Activated CD8-positive, alpha-beta memory T cell treated with anti-CD3 and anti-CD28 coated beads, Interleukin-2, amount 10 ng/mL, durations not matched to agents 7 days and 5 days (primary cell): ENCODE measurements around the gene DNAH17. TPM values are rescaled to one million over a fixed set of nuclear protein-coding genes. Genes with fewer than 3 reads are reported as not detected.

Experiments
- ATAC-seq: fragments of 150-1000 bp; cut with Tn5 transposase; one replicate; pipeline ENCODE4 v1.10.0; 2021; ENCODE audit warnings: moderate library complexity
- CTCF ChIA-PET: fragments of 350-600 bp; sonication (Branson Sonifier 250); formaldehyde crosslinking; loops from one replicate; lab custom pipeline; 2021; ENCODE audit warnings: antibody characterized with exemption; lab: Charles Lee
- DNase-seq: peaks from one replicate; pipeline ENCODE4 v3.0.0-alpha.2; 2020
- H3K27ac Mint-ChIP-seq: one replicate; pipeline ENCODE4 v1.8.0; 2021; ENCODE audit warnings: mild to moderate bottlenecking, mixed read lengths
- H3K27me3 Mint-ChIP-seq: one replicate; pipeline ENCODE4 v1.8.0; 2021; ENCODE audit warnings: mixed read lengths
- H3K36me3 Mint-ChIP-seq: one replicate; pipeline ENCODE4 v1.8.0; 2021; ENCODE audit warnings: mild to moderate bottlenecking, mixed read lengths
- H3K4me1 Mint-ChIP-seq: one replicate; pipeline ENCODE4 v1.8.0; 2021; ENCODE audit warnings: mixed read lengths
- H3K4me3 Mint-ChIP-seq: one replicate; pipeline ENCODE4 v1.8.0; 2021; ENCODE audit warnings: mild to moderate bottlenecking, moderate library complexity, mixed read lengths
- H3K9me3 Mint-ChIP-seq: one replicate; pipeline ENCODE4 v1.8.0; 2022; ENCODE audit warnings: low read depth, mixed read lengths
- total RNA-seq, 2 experiments: library from RNA; stranded (reverse); gene quantifications; one replicate each; pipeline ENCODE4 v1.2.3, GENCODE V29; 2021

Gene DNAH17
- total RNA-seq, 2 experiments from 2014 or later, result 0.26 TPM; not detected in 1

- Mint-ChIP-seq H3K9me3 (no peaks in the 10 kb centered on the region), H3K27ac (no peak overlapping the region), H3K4me3 (no peak overlapping the region), H3K4me1 (no peaks in the 10 kb centered on the region), H3K36me3 (no peaks in the 10 kb centered on the region), H3K27me3 (peaks cover 11% of the 10 kb centered on the region)
- DNase-seq, result no peak
- CTCF ChIA-PET, result no interaction called here
- ATAC-seq, result no peak
These were observed 1.3 kb downstream of the DNAH17 start for GRCh38 chr17:78575899-78576298.

- ATAC-seq (no peak), DNase-seq (no peak)
- H3K36me3 Mint-ChIP-seq, result no peaks in the 10 kb centered on the region
- H3K4me1 Mint-ChIP-seq, result no peaks in the 10 kb centered on the region
- CTCF ChIA-PET, result interaction anchor here (1.2 kb wide), 1 partner anchor 329 kb away, joined by 3 read pairs; no protein-coding TSS in a partner anchor
- no peaks in the 10 kb centered on the region for H3K9me3 Mint-ChIP-seq
- peaks cover 10% of the 10 kb centered on the region for H3K27me3 Mint-ChIP-seq
- no peak overlapping the region for H3K4me3 Mint-ChIP-seq
- H3K27ac Mint-ChIP-seq, result no peak overlapping the region
These were observed 1.9 kb downstream of the DNAH17 start for GRCh38 chr17:78575340-78575739.

- H3K9me3 Mint-ChIP-seq, result no peaks in the 10 kb centered on the region
- no peaks in the 10 kb centered on the region for H3K36me3 Mint-ChIP-seq
These were observed 3.2 kb downstream of the DNAH17 start for GRCh38 chr17:78573955-78574354.

GRCh38 chr17:78572239-78573205 lies 4.7 kb downstream of the DNAH17 start:
- Mint-ChIP-seq H3K4me1 (no peaks in the 10 kb centered on the region), H3K9me3 (no peaks in the 10 kb centered on the region), H3K4me3 (no peak overlapping the region), H3K36me3 (no peaks in the 10 kb centered on the region), H3K27ac (no peak overlapping the region), H3K27me3 (peaks cover 2% of the 10 kb centered on the region)
- DNase-seq, result no peak
- CTCF ChIA-PET, result no interaction called here
- no peak for ATAC-seq

More at GRCh38 chr17:78573955-78574354, 3.2 kb downstream of the DNAH17 start:
- no peaks in the 10 kb centered on the region for H3K4me1 Mint-ChIP-seq
- ATAC-seq (no peak), DNase-seq (no peak)
- CTCF ChIA-PET, result interaction anchor here (1.2 kb wide), 1 partner anchor 331 kb away, joined by 3 read pairs; no protein-coding TSS in a partner anchor
- H3K4me3 Mint-ChIP-seq, result no peak overlapping the region
- H3K27me3 Mint-ChIP-seq, result peaks cover 5% of the 10 kb centered on the region
- H3K27ac Mint-ChIP-seq, result no peak overlapping the region

GRCh38 chr17:78571329-78571728 lies 5.9 kb downstream of the DNAH17 start:
- Mint-ChIP-seq H3K9me3 (no peaks in the 10 kb centered on the region), H3K4me3 (no peak overlapping the region), H3K36me3 (no peaks in the 10 kb centered on the region), H3K27ac (no peak overlapping the region), H3K27me3 (peaks cover 8% of the 10 kb centered on the region), H3K4me1 (no peaks in the 10 kb centered on the region)
- ATAC-seq (no peak), DNase-seq (no peak)
- CTCF ChIA-PET, result no interaction called here

GRCh38 chr17:78568494-78569115 lies 8.6 kb downstream of the DNAH17 start:
- H3K36me3 Mint-ChIP-seq, result no peaks in the 10 kb centered on the region
- H3K4me1 Mint-ChIP-seq, result no peaks in the 10 kb centered on the region
- no peak overlapping the region for H3K27ac Mint-ChIP-seq
- no peak for ATAC-seq
- H3K27me3 Mint-ChIP-seq, result peaks cover 10% of the 10 kb centered on the region
- CTCF ChIA-PET, result no interaction called here
- no peak for DNase-seq
- H3K4me3 Mint-ChIP-seq, result no peak overlapping the region
- no peaks in the 10 kb centered on the region for H3K9me3 Mint-ChIP-seq

- Mint-ChIP-seq H3K9me3 (no peaks in the 10 kb centered on the region), H3K27ac (no peak overlapping the region), H3K36me3 (no peaks in the 10 kb centered on the region), H3K27me3 (peaks cover 10% of the 10 kb centered on the region), H3K4me3 (no peak overlapping the region), H3K4me1 (no peaks in the 10 kb centered on the region)
- ATAC-seq (no peak), DNase-seq (no peak)
- CTCF ChIA-PET, result no interaction called here
These were observed 9.2 kb downstream of the DNAH17 start for GRCh38 chr17:78567991-78568390.

GRCh38 chr17:78566947-78567346 lies 10.2 kb downstream of the DNAH17 start:
- ATAC-seq, result no peak
- H3K36me3 Mint-ChIP-seq, result no peaks in the 10 kb centered on the region
- DNase-seq, result no peak
- CTCF ChIA-PET, result no interaction called here
- H3K9me3 Mint-ChIP-seq, result no peaks in the 10 kb centered on the region
- H3K27ac Mint-ChIP-seq, result no peak overlapping the region
- H3K27me3 Mint-ChIP-seq, result peaks cover 15% of the 10 kb centered on the region
- H3K4me1 Mint-ChIP-seq, result no peaks in the 10 kb centered on the region
- no peak overlapping the region for H3K4me3 Mint-ChIP-seq

GRCh38 chr17:78563189-78564145 lies 13.7 kb downstream of the DNAH17 start:
- Mint-ChIP-seq H3K9me3 (no peaks in the 10 kb centered on the region), H3K4me3 (no peak overlapping the region), H3K36me3 (no peaks in the 10 kb centered on the region), H3K27ac (no peak overlapping the region), H3K4me1 (no peaks in the 10 kb centered on the region), H3K27me3 (peaks cover 15% of the 10 kb centered on the region)
- ATAC-seq (no peak), DNase-seq (no peak)
- CTCF ChIA-PET, result no interaction called here

- CTCF ChIA-PET, result no interaction called here
- Mint-ChIP-seq H3K9me3 (no peaks in the 10 kb centered on the region), H3K36me3 (no peaks in the 10 kb centered on the region), H3K27ac (no peak overlapping the region), H3K27me3 (peaks cover 13% of the 10 kb centered on the region), H3K4me1 (no peaks in the 10 kb centered on the region), H3K4me3 (no peak overlapping the region)
- ATAC-seq (no peak), DNase-seq (no peak)
These were observed 14.5 kb downstream of the DNAH17 start for GRCh38 chr17:78562734-78563133.

- no peak for ATAC-seq
- Mint-ChIP-seq H3K36me3 (no peaks in the 10 kb centered on the region), H3K4me1 (no peaks in the 10 kb centered on the region), H3K27me3 (peaks cover 8% of the 10 kb centered on the region), H3K9me3 (no peaks in the 10 kb centered on the region), H3K4me3 (no peak overlapping the region), H3K27ac (no peak overlapping the region)
- DNase-seq, result no peak
- CTCF ChIA-PET, result no interaction called here
These were observed 16.0 kb downstream of the DNAH17 start for GRCh38 chr17:78561166-78561565.

GRCh38 chr17:78560731-78561130 lies 16.5 kb downstream of the DNAH17 start:
- CTCF ChIA-PET, result no interaction called here
- H3K4me1 Mint-ChIP-seq, result no peaks in the 10 kb centered on the region

More at GRCh38 chr17:78560731-78561130, 16.5 kb downstream of the DNAH17 start:
- ATAC-seq (no peak), DNase-seq (no peak)
- no peak overlapping the region for H3K4me3 Mint-ChIP-seq
- no peaks in the 10 kb centered on the region for H3K36me3 Mint-ChIP-seq
- no peaks in the 10 kb centered on the region for H3K9me3 Mint-ChIP-seq
- peaks cover 10% of the 10 kb centered on the region for H3K27me3 Mint-ChIP-seq
- no peak overlapping the region for H3K27ac Mint-ChIP-seq
